ENCODE results near the gene CXCR6. TPM values are rescaled to one million over a fixed set of nuclear protein-coding genes. Genes with fewer than 3 reads are reported as not detected.

Gene CXCR6
- total and polyA plus RNA-seq, 12 donors = 0.17 to 1.2 (median 0.35) TPM; not detected in 4

- 82 to 90% methylated on average over 4 of the region's 4 CpGs for WGBS, 2 donors
- Histone ChIP-seq H3K36me3 (peaks cover 0 to 64% (median 19%) of the 10 kb centered on the region in 9 donors), H3K27ac (no peak overlapping the region), H3K9me3 (no peaks in the 10 kb centered on the region), H3K4me3 (no peak overlapping the region), H3K4me1 (peaks cover 2 to 52% (median 29%) of the 10 kb centered on the region in 9 donors), H3K27me3 (no peaks in the 10 kb centered on the region)
- intact Hi-C loops (cut with DNase I) = loop anchor here in 9 of 10 donors (1.0 to 10.0 kb wide), 6 partner anchors 139 to 437 kb away; partner anchors contain the start of gene CCR5 (in 2 of the 9)
- DNase-seq (no peak), ATAC-seq (no peak)
- TF ChIP-seq, protein P1, sequence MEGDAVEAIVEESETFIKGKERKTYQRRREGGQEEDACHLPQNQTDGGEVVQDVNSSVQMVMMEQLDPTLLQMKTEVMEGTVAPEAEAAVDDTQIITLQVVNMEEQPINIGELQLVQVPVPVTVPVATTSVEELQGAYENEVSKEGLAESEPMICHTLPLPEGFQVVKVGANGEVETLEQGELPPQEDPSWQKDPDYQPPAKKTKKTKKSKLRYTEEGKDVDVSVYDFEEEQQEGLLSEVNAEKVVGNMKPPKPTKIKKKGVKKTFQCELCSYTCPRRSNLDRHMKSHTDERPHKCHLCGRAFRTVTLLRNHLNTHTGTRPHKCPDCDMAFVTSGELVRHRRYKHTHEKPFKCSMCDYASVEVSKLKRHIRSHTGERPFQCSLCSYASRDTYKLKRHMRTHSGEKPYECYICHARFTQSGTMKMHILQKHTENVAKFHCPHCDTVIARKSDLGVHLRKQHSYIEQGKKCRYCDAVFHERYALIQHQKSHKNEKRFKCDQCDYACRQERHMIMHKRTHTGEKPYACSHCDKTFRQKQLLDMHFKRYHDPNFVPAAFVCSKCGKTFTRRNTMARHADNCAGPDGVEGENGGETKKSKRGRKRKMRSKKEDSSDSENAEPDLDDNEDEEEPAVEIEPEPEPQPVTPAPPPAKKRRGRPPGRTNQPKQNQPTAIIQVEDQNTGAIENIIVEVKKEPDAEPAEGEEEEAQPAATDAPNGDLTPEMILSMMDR (IDR thresholded peaks at IDR 0.05) = no peak
Observed at GRCh38 chr3:45938043-45938435, 5.2 kb upstream of the CXCR6 start.

- 19 to 22% methylated on average over 4 of the region's 4 CpGs for WGBS, 2 donors
Observed at GRCh38 chr3:45938864-45939263, 4.4 kb upstream of the CXCR6 start.

GRCh38 chr3:45939341-45939771 lies 3.9 kb upstream of the CXCR6 start:
- Histone ChIP-seq H3K4me1 (peaks cover 2 to 40% (median 24%) of the 10 kb centered on the region in 9 donors), H3K36me3 (peaks cover 0 to 59% (median 19%) of the 10 kb centered on the region in 9 donors), H3K9me3 (no peaks in the 10 kb centered on the region), H3K27me3 (no peaks in the 10 kb centered on the region), H3K27ac (peak overlapping the region in 1 of 10 donors; percentile 5), H3K4me3 (no peak overlapping the region)
- 40 to 52% methylated on average over 5 of the region's 5 CpGs for WGBS, 2 donors
- TF ChIP-seq, protein P1 (IDR thresholded peaks at IDR 0.05) = no peak
- peak in 5 of 8 donors; percentile 5 to 26 (median 14) for ATAC-seq
- DNase-seq = no peak
- intact Hi-C loops (cut with DNase I) = loop anchor here in 9 of 10 donors (1.0 to 10.0 kb wide), 5 partner anchors 138 to 435 kb away; partner anchors contain the start of gene CCR5 (in 2 of the 9)

More at GRCh38 chr3:45938864-45939263, 4.4 kb upstream of the CXCR6 start:
- Histone ChIP-seq H3K9me3 (no peaks in the 10 kb centered on the region), H3K27me3 (no peaks in the 10 kb centered on the region), H3K36me3 (peaks cover 0 to 61% (median 19%) of the 10 kb centered on the region in 9 donors), H3K27ac (no peak overlapping the region), H3K4me1 (peaks cover 2 to 44% (median 24%) of the 10 kb centered on the region in 9 donors), H3K4me3 (no peak overlapping the region)
- TF ChIP-seq, protein P1 (IDR thresholded peaks at IDR 0.05) = peak; percentile 74 to 93 (median 89)
- peak; percentile 59 to 82 for DNase-seq
- ATAC-seq = peak; percentile 72 to 89 (median 84)
- intact Hi-C loops (cut with DNase I) = loop anchor here (1.0 to 10.0 kb wide), 6 partner anchors 138 to 436 kb away; partner anchors contain the start of gene CCR5 (in 2 of the 10)

DNA sequence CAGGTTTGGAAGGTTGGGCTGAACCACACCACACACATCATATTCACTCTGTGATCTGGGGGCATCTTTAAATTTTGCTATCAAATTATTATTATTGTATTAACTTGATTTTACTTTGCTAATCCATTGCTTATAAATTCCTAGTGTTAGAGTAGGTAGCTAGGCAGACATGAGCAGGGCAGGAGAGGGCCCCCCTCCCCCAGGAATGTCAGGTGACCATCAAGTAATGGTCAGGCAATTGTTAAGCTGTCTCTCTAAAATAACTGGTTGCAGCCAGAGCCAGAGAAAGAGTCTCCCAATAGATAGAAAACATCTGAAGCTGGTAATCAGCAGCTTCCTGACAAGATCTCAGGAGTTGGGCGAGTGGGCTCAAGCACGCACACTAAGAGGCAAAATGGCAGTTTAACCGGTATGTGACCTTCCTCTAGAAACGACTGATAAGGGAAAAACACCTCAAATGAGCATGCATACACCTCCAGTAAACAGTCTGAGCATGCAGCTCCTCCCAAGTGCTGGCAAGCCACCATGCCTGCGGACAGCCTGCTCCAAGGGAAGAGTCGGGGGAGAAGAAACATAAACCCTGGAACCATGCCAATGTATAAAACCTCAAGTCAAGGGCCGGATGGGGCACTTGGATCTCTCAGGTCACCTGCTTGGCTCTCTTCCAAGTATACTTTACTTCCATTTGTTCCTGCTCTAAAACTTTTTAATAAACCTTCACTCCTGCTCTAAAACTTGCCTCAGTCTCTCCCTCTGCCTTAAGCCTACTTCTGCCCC lies 3.1 kb upstream of the CXCR6 start:
- Histone ChIP-seq H3K4me1 (peaks cover 2 to 38% (median 20%) of the 10 kb centered on the region in 9 donors), H3K36me3 (peaks cover 0 to 59% (median 19%) of the 10 kb centered on the region in 9 donors), H3K27me3 (no peaks in the 10 kb centered on the region), H3K27ac (no peak overlapping the region), H3K9me3 (no peaks in the 10 kb centered on the region), H3K4me3 (no peak overlapping the region)
- 62 to 70% methylated on average over 7 of the region's 7 CpGs for WGBS, 2 donors
- DNase-seq = no peak
- ATAC-seq = no peak
- intact Hi-C loops (cut with DNase I) = loop anchor here in 1 of 10 donors (5.0 kb wide), 1 partner anchor 42 kb away; no protein-coding TSS in a partner anchor
- TF ChIP-seq, protein P1 (IDR thresholded peaks at IDR 0.05) = no peak

All from heart right ventricle (tissue), 16 donors.